ENCODE data around the gene C19orf47.
A peak's percentile ranks its signal among the peaks of the same experiment; 100 is the strongest.

Gene C19orf47, protein sequence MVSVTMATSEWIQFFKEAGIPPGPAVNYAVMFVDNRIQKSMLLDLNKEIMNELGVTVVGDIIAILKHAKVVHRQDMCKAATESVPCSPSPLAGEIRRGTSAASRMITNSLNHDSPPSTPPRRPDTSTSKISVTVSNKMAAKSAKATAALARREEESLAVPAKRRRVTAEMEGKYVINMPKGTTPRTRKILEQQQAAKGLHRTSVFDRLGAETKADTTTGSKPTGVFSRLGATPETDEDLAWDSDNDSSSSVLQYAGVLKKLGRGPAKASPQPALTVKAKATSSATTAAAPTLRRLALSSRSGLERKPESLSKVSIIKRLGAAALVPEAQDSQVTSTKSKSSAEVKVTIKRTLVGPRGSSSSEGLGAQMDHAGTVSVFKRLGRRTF

DNA sequence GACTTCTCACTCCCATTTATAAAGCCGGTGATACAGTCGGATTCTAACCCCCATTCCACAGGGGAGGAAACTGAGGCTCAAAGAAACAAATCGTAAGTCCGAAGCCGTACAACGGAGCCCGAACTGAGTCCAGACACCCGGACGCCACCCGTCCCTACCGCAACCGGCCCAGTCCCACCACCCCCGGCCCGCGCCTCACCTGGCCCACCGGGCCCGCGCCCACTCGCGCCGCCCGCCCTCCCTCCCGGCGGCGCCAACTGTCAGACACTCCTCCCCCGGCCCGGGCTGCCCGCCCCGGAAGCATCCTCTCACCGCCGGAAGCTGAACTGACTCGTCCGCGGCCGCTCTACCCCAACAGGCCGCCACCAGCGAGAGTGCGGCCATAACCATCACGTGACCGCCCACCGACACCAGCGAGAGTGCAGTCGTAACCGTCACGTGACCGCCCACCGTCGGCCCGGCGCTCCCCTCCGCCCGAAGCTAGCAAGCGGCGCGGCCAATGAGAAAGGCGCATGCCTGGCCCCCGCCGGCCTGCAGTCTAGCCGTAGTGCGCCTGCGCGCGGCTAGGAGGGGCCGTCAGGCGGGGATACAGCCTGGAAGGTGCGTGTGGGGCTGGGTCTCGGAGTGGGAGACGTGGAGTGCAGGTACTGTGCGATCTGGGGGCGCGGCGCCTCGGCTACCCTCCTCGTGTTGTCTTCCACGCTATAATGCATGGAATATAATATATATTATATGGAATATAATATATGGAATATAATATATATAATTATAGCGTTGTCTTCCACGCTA lies at the start of gene C19orf47, which contains the start of gene PLD3:
Gene C19orf47, minus strand, starts transcription at position 273 of the 789 bp plus-strand sequence. CDS start 6,540 bp downstream, outside the sequence.
Gene PLD3, plus strand, starts transcription at position 571 of the 789 bp plus-strand sequence. CDS start 17,789 bp downstream, outside the sequence.
- Mint-ChIP-seq H3K4me3 (peak within 1 kb of the TSS; percentile 92), H3K4me1 (peaks cover 41% of the 10 kb centered on the region), H3K27me3 (no peaks in the 10 kb centered on the region), H3K36me3 (peaks cover 2% of the 10 kb centered on the region), H3K27ac (peak within 1 kb of the TSS; percentile 88), H3K9me3 (no peaks in the 10 kb centered on the region)

DNA sequence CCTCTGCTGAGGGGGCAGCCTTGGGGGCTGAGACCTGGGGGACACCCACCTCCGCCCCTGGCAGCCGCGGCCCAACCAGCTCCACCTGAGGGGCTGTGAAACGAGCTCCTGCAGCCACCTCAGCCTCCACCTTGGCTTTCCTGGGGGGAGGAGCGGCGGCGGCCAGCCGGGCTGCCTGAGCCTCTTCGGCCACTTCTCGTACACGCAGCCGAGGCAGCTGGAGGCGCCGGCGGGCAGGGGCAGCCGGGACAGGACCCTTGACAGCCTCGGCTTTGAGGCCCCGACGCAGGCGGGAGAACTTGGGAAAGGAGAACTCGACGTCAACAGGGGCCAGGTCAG lies 49.3 kb upstream of the C19orf47 start:
- H3K27ac Mint-ChIP-seq: no peak overlapping the region
- no peak overlapping the region for H3K4me3 Mint-ChIP-seq
- H3K4me1 Mint-ChIP-seq: peaks cover 9% of the 10 kb centered on the region
- H3K27me3 Mint-ChIP-seq: no peaks in the 10 kb centered on the region
- H3K36me3 Mint-ChIP-seq: no peaks in the 10 kb centered on the region
- H3K9me3 Mint-ChIP-seq: no peaks in the 10 kb centered on the region

DNA sequence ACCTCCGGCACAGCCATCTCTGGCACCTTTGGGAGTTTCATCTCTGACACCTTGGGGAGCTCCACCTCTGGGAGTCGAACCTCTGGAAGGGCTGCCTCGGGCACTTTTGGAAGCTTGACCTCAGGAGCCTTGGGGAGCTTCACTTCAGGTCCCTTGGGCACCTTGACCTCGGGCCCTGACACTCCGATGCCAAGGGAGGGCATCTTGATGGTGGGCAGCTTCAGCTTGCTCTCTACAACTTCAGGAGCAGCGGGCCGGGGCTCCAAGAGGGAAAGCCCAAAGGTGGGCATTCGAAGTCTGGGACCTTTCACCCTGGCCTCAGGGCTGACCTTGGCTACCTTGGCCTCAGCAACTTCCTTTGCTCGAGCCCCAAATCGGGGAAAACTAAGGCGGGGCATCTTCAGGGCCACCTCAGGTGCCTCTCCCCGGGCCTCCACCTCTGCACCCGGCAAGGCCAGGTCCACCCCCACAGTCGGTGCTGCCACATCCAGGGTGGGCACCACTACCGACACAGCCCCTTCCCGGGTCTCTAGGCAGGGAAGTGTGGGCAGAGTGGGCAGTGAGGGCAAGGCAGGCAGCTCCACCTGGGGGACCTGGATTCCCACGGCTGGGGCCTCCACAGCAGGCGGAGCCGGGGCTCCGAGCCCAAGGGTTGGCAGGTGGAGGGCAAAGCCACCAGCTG lies 48.8 kb upstream of the C19orf47 start:
- H3K9me3 Mint-ChIP-seq: no peaks in the 10 kb centered on the region
- H3K27me3 Mint-ChIP-seq: no peaks in the 10 kb centered on the region
- H3K36me3 Mint-ChIP-seq: no peaks in the 10 kb centered on the region
- no peak overlapping the region for H3K4me3 Mint-ChIP-seq
- no peak overlapping the region for H3K27ac Mint-ChIP-seq
- peaks cover 9% of the 10 kb centered on the region for H3K4me1 Mint-ChIP-seq

DNA sequence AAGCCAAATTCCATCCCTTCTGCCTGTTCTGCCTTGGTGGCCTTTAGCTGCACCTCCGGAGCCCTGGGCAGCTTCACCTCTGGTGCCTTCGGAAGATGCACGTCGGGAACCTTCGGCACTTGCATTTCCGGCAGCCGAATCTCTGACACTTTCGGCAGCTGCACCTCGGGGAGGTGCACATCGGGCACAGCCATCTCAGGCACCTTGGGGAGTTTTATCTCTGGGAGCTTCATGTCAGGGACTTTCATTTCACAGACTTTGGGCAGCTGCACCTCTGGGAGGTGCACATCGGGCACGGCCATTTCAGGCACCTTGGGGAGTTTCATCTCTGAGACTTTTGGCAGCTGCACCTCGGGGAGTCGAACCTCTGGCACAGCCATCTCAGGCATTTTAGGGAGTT lies 47.8 kb upstream of the C19orf47 start:
- no peaks in the 10 kb centered on the region for H3K9me3 Mint-ChIP-seq
- H3K4me3 Mint-ChIP-seq: no peak overlapping the region
- no peaks in the 10 kb centered on the region for H3K27me3 Mint-ChIP-seq
- H3K36me3 Mint-ChIP-seq: no peaks in the 10 kb centered on the region
- no peak overlapping the region for H3K27ac Mint-ChIP-seq
- peaks cover 9% of the 10 kb centered on the region for H3K4me1 Mint-ChIP-seq

DNA sequence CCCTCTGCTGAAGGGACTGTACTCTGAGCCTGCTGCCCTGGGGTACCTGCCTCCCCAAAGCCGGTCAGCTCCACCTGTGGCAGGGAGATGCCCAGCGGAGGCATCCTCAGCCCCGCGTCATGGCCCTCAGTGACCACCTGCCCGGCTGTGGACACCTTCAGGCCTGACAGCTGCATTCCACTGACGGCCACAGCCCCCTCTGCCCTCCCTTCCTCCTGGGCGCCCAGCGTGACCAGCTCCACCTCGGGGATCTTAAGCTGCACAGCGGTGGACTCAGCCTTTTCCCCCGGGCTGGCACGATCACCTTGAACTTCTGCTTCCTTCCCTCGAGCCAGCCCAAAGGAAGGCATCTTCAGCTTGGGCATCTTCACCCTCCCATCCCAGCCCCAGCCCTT lies 46.6 kb upstream of the C19orf47 start:
- Mint-ChIP-seq H3K27me3 (no peaks in the 10 kb centered on the region), H3K9me3 (no peaks in the 10 kb centered on the region), H3K4me1 (peaks cover 9% of the 10 kb centered on the region), H3K36me3 (no peaks in the 10 kb centered on the region), H3K4me3 (no peak overlapping the region), H3K27ac (no peak overlapping the region)

DNA sequence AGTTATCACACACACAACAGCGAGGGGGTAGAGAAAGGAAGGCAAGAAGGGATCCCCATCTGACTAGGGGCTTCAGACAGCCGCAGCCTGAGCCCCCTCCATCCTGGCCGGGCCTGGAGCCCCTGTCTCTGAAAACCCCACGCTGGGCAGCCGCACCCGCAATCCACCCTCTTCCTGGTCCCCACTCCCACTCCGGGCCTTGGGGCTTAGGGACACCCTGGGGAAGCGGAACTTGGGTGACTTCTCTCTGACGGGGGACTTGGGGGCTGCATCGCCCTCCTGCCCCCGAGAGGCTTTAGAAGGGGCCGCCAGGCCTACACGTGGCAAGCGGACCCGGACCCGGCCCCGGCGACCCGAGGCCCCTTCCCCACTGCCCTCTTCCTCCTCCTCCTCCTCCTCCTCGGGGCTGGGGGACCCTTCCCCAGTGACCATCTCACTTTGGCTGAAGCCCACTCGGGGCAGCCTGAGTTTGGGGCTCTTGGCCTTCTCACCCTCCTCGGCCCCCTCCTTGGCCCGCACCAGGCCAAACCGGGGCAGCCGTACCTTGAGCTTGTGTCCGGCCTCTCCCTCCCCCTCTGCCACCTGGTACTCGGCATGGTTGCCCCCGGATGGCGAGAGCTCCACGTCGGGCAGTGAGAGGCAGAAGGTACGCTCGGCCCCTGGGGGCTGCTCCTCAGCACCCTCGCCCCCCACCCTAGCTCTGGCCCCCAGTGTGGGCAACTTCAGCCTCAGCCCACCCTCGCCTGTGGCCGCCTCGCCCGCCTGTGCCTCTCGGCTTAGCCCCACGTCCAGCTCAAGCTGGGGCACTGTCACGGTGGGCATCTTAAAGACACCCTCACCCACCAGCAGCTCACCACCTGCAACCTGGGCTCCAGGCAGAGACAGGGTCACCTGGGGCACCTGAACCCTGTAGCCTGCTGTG lies 46.0 kb upstream of the C19orf47 start:
- Mint-ChIP-seq H3K4me3 (no peak overlapping the region), H3K9me3 (no peaks in the 10 kb centered on the region), H3K4me1 (peaks cover 4% of the 10 kb centered on the region), H3K27me3 (no peaks in the 10 kb centered on the region), H3K27ac (no peak overlapping the region), H3K36me3 (no peaks in the 10 kb centered on the region)

GRCh38 chr19:40392894-40393517 lies 44.8 kb upstream of the C19orf47 start:
- Mint-ChIP-seq H3K27me3 (no peaks in the 10 kb centered on the region), H3K4me1 (no peaks in the 10 kb centered on the region), H3K4me3 (no peak overlapping the region), H3K27ac (no peak overlapping the region), H3K36me3 (no peaks in the 10 kb centered on the region), H3K9me3 (no peaks in the 10 kb centered on the region)

- Mint-ChIP-seq H3K4me3 (no peak overlapping the region), H3K27me3 (no peaks in the 10 kb centered on the region), H3K9me3 (no peaks in the 10 kb centered on the region), H3K4me1 (no peaks in the 10 kb centered on the region), H3K36me3 (no peaks in the 10 kb centered on the region), H3K27ac (no peak overlapping the region)
Observed at GRCh38 chr19:40392123-40392522, 43.9 kb upstream of the C19orf47 start.

DNA sequence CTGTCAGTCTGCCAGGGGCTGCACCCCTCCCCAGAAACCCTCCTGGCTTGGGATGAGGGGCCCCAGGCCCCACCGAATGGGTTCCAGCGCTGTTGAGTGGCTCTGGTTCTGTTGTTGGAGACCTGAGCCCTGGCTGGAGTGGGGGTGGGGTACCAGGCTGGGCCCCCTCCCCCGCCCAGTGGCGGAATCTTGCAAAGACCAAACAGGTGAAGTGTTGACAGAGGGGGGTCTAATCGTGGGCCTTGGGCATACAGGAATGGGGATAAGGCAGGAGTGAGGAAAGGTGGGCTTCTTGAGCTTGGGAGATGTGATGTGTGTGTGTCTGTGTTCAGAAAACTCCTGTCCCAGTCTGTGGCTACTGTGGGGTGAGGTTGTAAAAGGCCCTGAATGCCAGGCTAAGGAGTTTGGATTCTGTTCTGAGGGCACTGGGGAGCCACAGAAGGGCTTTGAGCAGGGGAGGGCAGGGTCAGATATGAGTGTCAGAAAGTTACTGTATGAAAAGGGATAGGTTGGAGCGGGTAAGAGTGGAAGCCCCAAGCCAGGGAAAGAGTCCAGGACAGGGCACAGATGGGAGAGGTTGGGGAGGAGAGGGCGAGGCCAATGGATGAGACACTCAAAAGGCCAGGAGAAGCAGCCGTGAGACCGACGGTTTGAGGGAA lies 42.0 kb upstream of the C19orf47 start, which contains the start of gene HIPK4:
Gene HIPK4, minus strand, starts transcription at position 98 of the 659 bp plus-strand sequence. CDS start 279 bp downstream, outside the sequence.
- no peaks in the 10 kb centered on the region for H3K36me3 Mint-ChIP-seq
- no peak within 1 kb of the TSS for H3K4me3 Mint-ChIP-seq
- H3K27ac Mint-ChIP-seq: no peak within 1 kb of the TSS
- H3K4me1 Mint-ChIP-seq: no peaks in the 10 kb centered on the region
- no peaks in the 10 kb centered on the region for H3K9me3 Mint-ChIP-seq
- no peaks in the 10 kb centered on the region for H3K27me3 Mint-ChIP-seq

DNA sequence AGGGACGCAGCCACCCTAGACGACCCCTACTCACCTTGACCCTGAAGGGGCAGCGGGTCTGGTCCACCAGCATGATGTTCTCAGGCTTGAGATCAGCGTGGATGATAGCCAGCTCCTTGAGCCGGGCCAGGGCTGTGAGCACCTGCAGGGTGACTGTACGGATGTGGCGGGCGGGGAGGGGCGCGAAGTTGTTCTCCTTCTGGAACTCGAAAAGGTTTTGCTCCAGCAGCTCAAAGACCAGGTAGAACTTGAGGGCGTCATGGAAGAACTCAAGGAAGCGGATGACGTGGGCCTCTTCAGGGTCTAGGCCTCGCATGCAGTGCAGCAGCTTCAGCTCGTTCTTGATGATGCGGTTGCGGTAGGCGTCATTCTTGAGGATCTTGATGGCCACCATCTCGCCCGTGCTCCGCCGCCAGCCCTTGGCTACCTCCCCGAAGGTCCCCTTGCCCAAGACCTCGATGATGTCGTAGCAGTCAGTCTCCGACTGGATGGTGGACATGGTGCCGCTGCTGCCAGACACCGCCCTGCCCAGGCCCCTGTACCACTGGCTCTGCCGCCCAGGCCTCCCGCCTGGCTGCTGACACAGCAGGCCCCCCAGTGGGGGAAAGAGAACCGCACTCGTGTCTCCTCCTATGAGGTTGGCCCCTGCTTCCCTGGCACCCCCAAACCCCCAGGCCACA lies 41.3 kb upstream of the C19orf47 start:
- Mint-ChIP-seq H3K9me3 (no peaks in the 10 kb centered on the region), H3K27me3 (no peaks in the 10 kb centered on the region), H3K4me3 (no peak overlapping the region), H3K27ac (no peak overlapping the region), H3K4me1 (no peaks in the 10 kb centered on the region), H3K36me3 (no peaks in the 10 kb centered on the region)

DNA sequence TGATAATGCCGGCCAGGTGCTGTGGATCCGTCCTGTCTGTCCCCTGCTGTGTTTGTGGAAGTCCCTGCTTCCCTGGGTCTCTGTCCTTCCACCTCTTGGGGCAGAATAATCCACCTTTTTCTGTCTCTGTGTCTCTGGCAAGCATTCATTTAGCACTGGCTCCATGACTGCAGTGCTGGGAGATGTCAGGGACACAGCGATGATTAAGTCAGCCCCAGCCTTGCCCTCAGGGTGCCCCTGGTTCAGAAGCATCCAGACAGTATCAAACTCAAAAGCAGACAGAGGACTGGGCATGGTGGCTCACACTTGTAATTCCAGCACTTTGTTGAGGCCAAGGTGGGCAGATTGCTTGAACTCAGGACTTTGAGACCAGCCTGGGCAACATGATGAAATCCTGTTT lies 40.3 kb upstream of the C19orf47 start:
- Mint-ChIP-seq H3K27ac (no peak overlapping the region), H3K27me3 (no peaks in the 10 kb centered on the region), H3K9me3 (no peaks in the 10 kb centered on the region), H3K4me1 (no peaks in the 10 kb centered on the region), H3K36me3 (no peaks in the 10 kb centered on the region), H3K4me3 (no peak overlapping the region)

- Mint-ChIP-seq H3K4me3 (no peak overlapping the region), H3K36me3 (no peaks in the 10 kb centered on the region), H3K9me3 (no peaks in the 10 kb centered on the region), H3K4me1 (no peaks in the 10 kb centered on the region), H3K27me3 (no peaks in the 10 kb centered on the region), H3K27ac (no peak overlapping the region)
Observed at GRCh38 chr19:40387155-40387554, 39.0 kb upstream of the C19orf47 start.

DNA sequence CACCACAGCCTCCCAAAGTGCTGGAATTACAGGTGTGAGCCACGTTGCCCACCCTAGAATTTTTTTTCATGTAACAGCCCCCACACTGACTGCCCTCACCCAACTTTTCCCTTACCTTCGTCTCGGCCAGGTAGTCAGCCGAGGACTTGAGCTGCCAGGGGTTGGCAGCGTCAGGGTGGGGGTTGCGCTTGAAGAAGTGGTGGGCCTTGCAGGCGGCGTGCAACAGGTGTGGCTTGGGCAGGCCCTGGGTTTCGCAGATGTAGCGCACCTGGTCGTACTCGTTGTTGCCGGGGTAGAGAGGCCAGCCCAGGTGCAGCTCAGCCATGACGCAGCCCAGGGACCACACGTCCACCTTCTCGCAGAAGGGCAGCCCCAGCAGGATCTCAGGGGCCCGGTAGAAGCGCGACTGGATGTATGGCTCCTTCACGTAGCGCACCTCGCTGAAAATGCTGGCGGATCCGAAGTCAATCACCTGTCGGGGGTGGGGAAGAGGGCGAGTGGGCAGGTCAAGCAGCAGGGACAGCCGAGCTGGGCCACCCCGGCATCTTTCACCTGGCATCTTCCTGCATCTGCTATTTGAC lies 35.6 kb upstream of the C19orf47 start:
- no peaks in the 10 kb centered on the region for H3K36me3 Mint-ChIP-seq
- H3K4me3 Mint-ChIP-seq: no peak overlapping the region
- no peaks in the 10 kb centered on the region for H3K9me3 Mint-ChIP-seq
- no peaks in the 10 kb centered on the region for H3K4me1 Mint-ChIP-seq
- no peaks in the 10 kb centered on the region for H3K27me3 Mint-ChIP-seq
- H3K27ac Mint-ChIP-seq: no peak overlapping the region

Data from activated naive CD4-positive, alpha-beta T cell treated with anti-CD3 and anti-CD28 coated beads, Interleukin-2, amount 50 U/mL, for 24 hours (primary cell).